Neural cell (in vitro differentiated cells): ENCODE measurements around the gene MSLN.

Experiments used
- CTCF ChIP-seq: fragments of 450-650 bp; IDR thresholded peaks from 2 replicates; pipeline ENCODE4 v1.5.1; 2014; ENCODE audit warnings: antibody characterized with exemption, mild to moderate bottlenecking, moderate library complexity; ENCODE audit not compliant: poor library complexity, severe bottlenecking
- EP300 ChIP-seq: fragments of 450-650 bp; conservative IDR thresholded peaks from 2 replicates; pipeline ENCODE4 v1.6.1; 2014; ENCODE audit warnings: antibody characterized with exemption, mild to moderate bottlenecking, moderate library complexity; ENCODE audit not compliant: poor library complexity, severe bottlenecking
- EZH2 ChIP-seq: fragments of 200-600, 300-800 bp; shearing (Covaris generic), sonication (generic); IDR thresholded peaks from 2 replicates; pipeline ENCODE4 v1.6.1; 2014; ENCODE audit warnings: antibody characterized with exemption, low read length, borderline replicate concordance, mild to moderate bottlenecking; ENCODE audit not compliant: insufficient read depth, poor library complexity, severe bottlenecking
- MXI1 ChIP-seq: fragments of 450-650 bp; conservative IDR thresholded peaks from 2 replicates; pipeline ENCODE4 v1.6.1; 2014; ENCODE audit warnings: antibody characterized with exemption, mild to moderate bottlenecking; ENCODE audit not compliant: poor library complexity, severe bottlenecking
- POLR2AphosphoS5 ChIP-seq: IDR thresholded peaks from 2 replicates; pipeline ENCODE4 v1.6.1; 2012
- RAD21 ChIP-seq: fragments of 450-650 bp; conservative IDR thresholded peaks from 2 replicates; pipeline ENCODE4 v1.6.1; 2014; ENCODE audit warnings: antibody characterized with exemption, mild to moderate bottlenecking, moderate library complexity
- SMC3 ChIP-seq: fragments of 450-650 bp; conservative IDR thresholded peaks from 2 replicates; pipeline ENCODE4 v1.6.1; 2014; ENCODE audit warnings: antibody characterized with exemption, mild to moderate bottlenecking, moderate library complexity; ENCODE audit not compliant: poor library complexity
- TAF1 ChIP-seq: IDR thresholded peaks from 2 replicates; pipeline ENCODE4 v1.6.1; 2012; ENCODE audit warnings: low read depth
- TF ChIP-seq, protein P1 (sequence below): IDR thresholded peaks from 2 replicates; pipeline ENCODE4 v1.6.1; 2012; ENCODE audit warnings: borderline replicate concordance

DNA sequence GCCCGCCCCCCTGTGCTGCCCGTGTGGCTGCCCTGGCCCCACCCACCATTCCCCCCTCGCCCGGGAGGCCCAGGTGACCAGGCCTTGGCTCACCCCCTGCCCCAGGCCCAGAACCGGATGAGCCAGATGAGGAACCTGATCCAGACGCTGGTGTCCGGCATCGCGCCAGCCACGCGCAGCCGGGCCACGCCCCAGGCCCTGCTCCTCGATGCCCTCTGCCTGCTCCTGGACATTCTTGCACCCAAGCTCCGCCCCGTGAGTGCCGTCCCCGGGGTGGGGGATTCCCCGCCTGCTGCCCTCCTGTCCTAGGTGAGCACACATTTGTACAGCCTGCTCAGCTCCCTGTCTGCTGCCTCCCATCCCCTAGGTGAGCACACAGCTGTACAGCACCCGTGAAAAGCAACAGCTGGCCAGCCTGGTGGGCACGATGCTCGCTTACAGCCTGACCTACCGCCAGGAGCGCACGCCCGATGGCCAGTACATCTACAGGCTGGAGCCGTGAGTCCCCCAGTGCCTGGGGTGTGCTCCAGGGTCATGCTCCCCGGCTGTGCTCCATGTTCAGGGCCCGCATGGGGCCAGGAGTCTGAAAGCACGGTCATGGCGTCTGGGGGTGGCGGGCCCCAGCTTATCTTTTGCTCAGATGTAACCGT, 35.2 kb downstream of the MSLN start:
- TF ChIP-seq CTCF = no peak
- no peak for TF ChIP-seq EZH2
- TF ChIP-seq, protein P1, sequence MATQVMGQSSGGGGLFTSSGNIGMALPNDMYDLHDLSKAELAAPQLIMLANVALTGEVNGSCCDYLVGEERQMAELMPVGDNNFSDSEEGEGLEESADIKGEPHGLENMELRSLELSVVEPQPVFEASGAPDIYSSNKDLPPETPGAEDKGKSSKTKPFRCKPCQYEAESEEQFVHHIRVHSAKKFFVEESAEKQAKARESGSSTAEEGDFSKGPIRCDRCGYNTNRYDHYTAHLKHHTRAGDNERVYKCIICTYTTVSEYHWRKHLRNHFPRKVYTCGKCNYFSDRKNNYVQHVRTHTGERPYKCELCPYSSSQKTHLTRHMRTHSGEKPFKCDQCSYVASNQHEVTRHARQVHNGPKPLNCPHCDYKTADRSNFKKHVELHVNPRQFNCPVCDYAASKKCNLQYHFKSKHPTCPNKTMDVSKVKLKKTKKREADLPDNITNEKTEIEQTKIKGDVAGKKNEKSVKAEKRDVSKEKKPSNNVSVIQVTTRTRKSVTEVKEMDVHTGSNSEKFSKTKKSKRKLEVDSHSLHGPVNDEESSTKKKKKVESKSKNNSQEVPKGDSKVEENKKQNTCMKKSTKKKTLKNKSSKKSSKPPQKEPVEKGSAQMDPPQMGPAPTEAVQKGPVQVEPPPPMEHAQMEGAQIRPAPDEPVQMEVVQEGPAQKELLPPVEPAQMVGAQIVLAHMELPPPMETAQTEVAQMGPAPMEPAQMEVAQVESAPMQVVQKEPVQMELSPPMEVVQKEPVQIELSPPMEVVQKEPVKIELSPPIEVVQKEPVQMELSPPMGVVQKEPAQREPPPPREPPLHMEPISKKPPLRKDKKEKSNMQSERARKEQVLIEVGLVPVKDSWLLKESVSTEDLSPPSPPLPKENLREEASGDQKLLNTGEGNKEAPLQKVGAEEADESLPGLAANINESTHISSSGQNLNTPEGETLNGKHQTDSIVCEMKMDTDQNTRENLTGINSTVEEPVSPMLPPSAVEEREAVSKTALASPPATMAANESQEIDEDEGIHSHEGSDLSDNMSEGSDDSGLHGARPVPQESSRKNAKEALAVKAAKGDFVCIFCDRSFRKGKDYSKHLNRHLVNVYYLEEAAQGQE = no peak
- no peak for TF ChIP-seq RAD21
- no peak for TF ChIP-seq SMC3
- TF ChIP-seq TAF1 = no peak
- no peak for TF ChIP-seq POLR2AphosphoS5
- TF ChIP-seq EP300 = no peak
- TF ChIP-seq MXI1 = no peak
